Colonic mucosa (tissue), 4 donors: Measurements from ENCODE around the gene MROH2A. TPM values are rescaled to one million over a fixed set of nuclear protein-coding genes. Genes with fewer than 3 reads are reported as not detected.

Experiments used
- DNase-seq: peaks from one replicate; pipeline ENCODE4 v3.0.0-alpha.2; 2020
- H3K27ac ChIP-seq: fragments of 200-600 bp; one replicate; pipeline ENCODE4 v1.8.0; 2021
- H3K27me3 ChIP-seq: fragments of 200-600 bp; one replicate; pipeline ENCODE4 v1.8.0; 2021
- H3K36me3 ChIP-seq: fragments of 200-600 bp; one replicate; pipeline ENCODE4 v1.8.0; 2021
- H3K4me1 ChIP-seq: fragments of 200-600 bp; one replicate; pipeline ENCODE4 v1.8.0; 2021; ENCODE audit warnings: mild to moderate bottlenecking
- H3K4me3 ChIP-seq: fragments of 200-600 bp; one replicate; pipeline ENCODE4 v1.8.0; 2021
- H3K9ac ChIP-seq, 2 donors: one replicate each; pipeline ENCODE4 v1.7.0; 2013; ENCODE audit warnings: control low read depth in 2 of 2, low read depth in 2 of 2, low read length in 2 of 2
- H3K9me3 ChIP-seq: fragments of 200-600 bp; one replicate; pipeline ENCODE4 v1.8.0; 2021
- CTCF ChIP-seq: fragments of 200-600 bp; IDR thresholded peaks from one replicate; pipeline ENCODE4 v1.8.0; 2022; ENCODE audit warnings: antibody characterized with exemption, mild to moderate bottlenecking
- intact Hi-C: fragments of 100-400 bp; cut with DNase I; formaldehyde crosslinking; loops from one replicate; pipeline ENCODE4 v1.14.1; 2022
- total RNA-seq, 2 donors: library from RNA; stranded (reverse); fragmentation: NEBNext Ultra II Directional in 1 of 2; extraction: Animal tissue kit (Norgen Biotek cat#: 25700) in 1 of 2; gene quantifications; one replicate each; pipeline ENCODE4 v1.2.1, GENCODE V29; 2021
- donor health status: healthy.
- donor health status: DM: no; HTN: no; CAD: no.
- donor health status: DM: no; HTN: no; CAD: no.

The MROH2A gene
- total RNA-seq, 2 donors from 2014 or later, result not detected

- intact Hi-C loops, result no loop called here
- Histone ChIP-seq H3K9me3 (no peaks in the 10 kb centered on the region), H3K4me3 (no peak overlapping the region), H3K4me1 (no peaks in the 10 kb centered on the region), H3K36me3 (no peaks in the 10 kb centered on the region), H3K27ac (no peak overlapping the region), H3K9ac (no peak overlapping the region), H3K27me3 (no peaks in the 10 kb centered on the region)
- TF ChIP-seq CTCF, result no peak
- no peak for DNase-seq
Observed at GRCh38 chr2:233838726-233839446, 60.8 kb downstream of the MROH2A start.

- intact Hi-C loops, result no loop called here
- Histone ChIP-seq H3K27ac (no peak overlapping the region), H3K9me3 (no peaks in the 10 kb centered on the region), H3K9ac (no peak overlapping the region), H3K4me3 (no peak overlapping the region), H3K27me3 (no peaks in the 10 kb centered on the region), H3K36me3 (no peaks in the 10 kb centered on the region), H3K4me1 (no peaks in the 10 kb centered on the region)
- TF ChIP-seq CTCF, result no peak
- DNase-seq, result no peak
Observed at GRCh38 chr2:233839447-233839820, 61.3 kb downstream of the MROH2A start.

GRCh38 chr2:233840520-233840919 lies 62.4 kb downstream of the MROH2A start:
- Histone ChIP-seq H3K36me3 (no peaks in the 10 kb centered on the region), H3K4me1 (no peaks in the 10 kb centered on the region), H3K27me3 (no peaks in the 10 kb centered on the region), H3K9me3 (no peaks in the 10 kb centered on the region), H3K4me3 (no peak overlapping the region), H3K27ac (no peak overlapping the region), H3K9ac (no peak overlapping the region)
- no peak for DNase-seq
- intact Hi-C loops, result loop anchor here (10.0 kb wide), 1 partner anchor 576 kb away; no protein-coding TSS in a partner anchor
- TF ChIP-seq CTCF, result no peak

GRCh38 chr2:233841183-233841582 lies 63.1 kb downstream of the MROH2A start:
- no peak overlapping the region for H3K4me3 ChIP-seq
- no peak for DNase-seq

GRCh38 chr2:233844064-233844807 lies 66.1 kb downstream of the MROH2A start:
- TF ChIP-seq CTCF, result no peak
- Histone ChIP-seq H3K9me3 (no peaks in the 10 kb centered on the region), H3K27me3 (no peaks in the 10 kb centered on the region), H3K4me3 (no peak overlapping the region), H3K27ac (no peak overlapping the region), H3K4me1 (no peaks in the 10 kb centered on the region), H3K9ac (no peak overlapping the region), H3K36me3 (no peaks in the 10 kb centered on the region)
- DNase-seq, result no peak
- intact Hi-C loops, result loop anchor here (10.0 kb wide), 1 partner anchor 579 kb away; no protein-coding TSS in a partner anchor

More at GRCh38 chr2:233841183-233841582, 63.1 kb downstream of the MROH2A start:
- intact Hi-C loops, result loop anchor here (10.0 kb wide), 1 partner anchor 576 kb away; no protein-coding TSS in a partner anchor
- Histone ChIP-seq H3K9me3 (no peaks in the 10 kb centered on the region), H3K27me3 (no peaks in the 10 kb centered on the region), H3K9ac (no peak overlapping the region), H3K4me1 (no peaks in the 10 kb centered on the region), H3K27ac (no peak overlapping the region), H3K36me3 (no peaks in the 10 kb centered on the region)
- no peak for TF ChIP-seq CTCF
